HT1080 (cell line): ENCODE data around the gene SLC24A4. TPM values are rescaled to one million over a fixed set of nuclear protein-coding genes. Genes with fewer than 3 reads are reported as not detected.

Experiments
- DNase-seq: peaks from one replicate; pipeline ENCODE4 v3.0.0-alpha.2; 2015; ENCODE audit warnings: low read depth
- total RNA-seq: library from RNA; depleted of rRNA; stranded (reverse); fragments of >200 nt; shearing (Covaris generic); gene quantifications from 2 replicates; pipeline ENCODE4 v1.2.3, GENCODE V29; 2014

The SLC24A4 gene
- total RNA-seq, 1 experiment from 2014 or later = not detected

DNA sequence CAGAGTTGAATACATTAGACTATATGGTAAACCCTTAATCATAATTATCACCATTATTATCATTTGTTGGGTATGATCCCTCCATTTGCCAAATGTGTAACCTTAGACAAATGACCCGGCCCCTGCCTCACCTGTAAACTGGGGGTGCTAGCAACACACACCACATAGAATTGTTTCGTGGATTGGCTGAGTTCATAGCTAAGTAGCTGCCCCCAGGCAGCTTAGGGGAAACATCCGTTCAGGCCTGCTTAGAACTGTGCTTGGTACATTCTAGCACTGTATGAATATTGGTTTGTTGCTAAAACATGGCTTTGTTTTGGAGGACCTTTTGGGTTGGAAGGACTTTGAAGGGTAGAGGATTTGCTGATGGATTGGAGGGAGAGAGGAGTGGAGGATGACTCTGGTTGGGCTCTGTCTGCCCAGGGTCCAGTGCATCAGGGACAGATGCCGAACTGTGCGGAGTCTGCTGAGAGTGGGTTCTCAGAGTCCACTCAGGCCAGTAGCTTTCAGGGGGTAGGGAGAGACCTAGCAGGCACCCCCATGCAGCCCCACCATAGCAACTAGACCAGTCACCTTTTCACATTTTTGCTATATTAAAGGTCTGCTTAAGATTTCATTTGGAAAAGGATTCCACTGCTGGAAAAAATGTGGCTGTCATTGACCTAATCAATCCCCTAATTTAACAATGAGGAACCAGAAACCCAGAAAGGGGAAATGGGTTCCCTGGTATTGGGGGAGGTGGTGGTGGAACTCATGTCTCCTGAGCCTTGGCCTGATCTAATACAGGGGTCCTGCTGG is 192.8 kb downstream of the SLC24A4 start:
- no peak for DNase-seq

DNA sequence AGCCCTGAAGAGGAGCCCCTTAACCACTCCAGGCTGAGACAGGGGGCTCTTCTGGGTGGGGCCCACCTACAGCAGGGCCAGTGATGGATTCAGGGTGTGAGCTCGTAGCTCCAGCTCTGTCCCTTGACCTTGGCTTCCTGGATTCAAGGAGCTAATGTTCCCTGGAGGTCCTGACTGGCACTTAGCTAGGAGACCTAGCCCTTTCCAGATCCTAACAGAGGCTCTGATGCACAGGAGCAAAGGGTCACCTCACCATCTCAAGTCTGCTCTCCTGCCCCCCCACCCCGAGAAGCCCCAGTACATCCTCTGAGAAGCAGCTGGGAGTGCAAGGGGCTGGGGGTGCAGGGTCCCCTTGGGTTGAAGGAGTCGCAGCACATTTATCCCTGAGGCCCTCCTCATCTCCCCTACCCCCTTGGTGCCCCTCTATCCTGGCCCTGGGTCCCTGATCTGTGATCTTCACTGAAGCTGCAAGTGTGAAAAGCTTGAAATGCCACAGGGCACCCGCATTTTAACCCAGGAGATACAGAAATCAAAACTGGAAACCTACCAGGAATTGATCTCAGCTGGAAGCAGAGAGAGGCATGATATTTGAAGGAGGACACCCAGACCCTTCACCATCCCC is 193.5 kb downstream of the SLC24A4 start:
- no peak for DNase-seq

DNA sequence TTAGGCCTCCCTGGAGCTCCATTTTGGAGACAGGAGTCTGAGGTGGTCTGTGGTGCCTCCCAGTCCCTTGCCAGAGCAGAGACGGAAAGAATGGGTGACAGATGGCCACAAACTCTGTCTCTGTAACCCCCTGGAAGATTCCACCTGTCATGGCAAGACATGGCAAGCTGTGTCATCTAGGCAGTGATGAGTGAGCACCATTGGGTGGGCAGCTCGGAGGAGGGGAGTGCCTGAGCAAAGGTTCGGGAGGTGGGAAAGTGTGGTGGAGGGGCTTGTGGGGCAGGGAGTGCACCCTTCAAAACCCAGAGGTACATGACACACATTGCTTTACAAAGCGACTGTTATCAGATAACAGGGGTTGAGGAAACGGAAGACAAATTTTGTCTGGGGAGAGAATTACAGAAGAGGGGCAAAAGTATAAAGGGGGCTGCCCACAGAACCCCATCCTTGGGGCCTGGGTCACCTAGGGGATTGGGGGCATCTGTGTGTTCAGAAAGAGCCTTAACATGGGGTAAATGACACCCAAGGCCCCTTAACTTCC is 194.1 kb downstream of the SLC24A4 start:
- DNase-seq = no peak

DNA sequence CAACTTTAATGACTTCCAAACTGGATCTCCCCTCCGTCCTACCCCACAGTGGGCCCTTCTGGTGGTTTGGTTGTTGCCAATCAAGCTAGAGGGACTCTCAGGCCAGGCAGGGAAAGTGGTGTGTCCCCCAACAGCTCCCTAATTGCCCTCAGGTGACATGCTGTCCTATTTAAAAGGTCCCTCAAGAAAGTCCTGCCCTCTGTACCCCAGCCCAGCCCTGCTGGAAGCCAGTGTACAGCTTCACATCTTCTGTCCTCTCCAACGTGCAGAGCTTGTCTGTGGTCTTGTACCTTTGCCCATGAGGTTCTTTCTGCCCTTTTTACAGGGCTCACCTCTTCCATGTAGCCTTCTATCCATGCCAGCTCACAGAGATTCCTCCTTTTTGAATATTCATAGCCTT is 194.8 kb downstream of the SLC24A4 start:
- DNase-seq = no peak

DNA sequence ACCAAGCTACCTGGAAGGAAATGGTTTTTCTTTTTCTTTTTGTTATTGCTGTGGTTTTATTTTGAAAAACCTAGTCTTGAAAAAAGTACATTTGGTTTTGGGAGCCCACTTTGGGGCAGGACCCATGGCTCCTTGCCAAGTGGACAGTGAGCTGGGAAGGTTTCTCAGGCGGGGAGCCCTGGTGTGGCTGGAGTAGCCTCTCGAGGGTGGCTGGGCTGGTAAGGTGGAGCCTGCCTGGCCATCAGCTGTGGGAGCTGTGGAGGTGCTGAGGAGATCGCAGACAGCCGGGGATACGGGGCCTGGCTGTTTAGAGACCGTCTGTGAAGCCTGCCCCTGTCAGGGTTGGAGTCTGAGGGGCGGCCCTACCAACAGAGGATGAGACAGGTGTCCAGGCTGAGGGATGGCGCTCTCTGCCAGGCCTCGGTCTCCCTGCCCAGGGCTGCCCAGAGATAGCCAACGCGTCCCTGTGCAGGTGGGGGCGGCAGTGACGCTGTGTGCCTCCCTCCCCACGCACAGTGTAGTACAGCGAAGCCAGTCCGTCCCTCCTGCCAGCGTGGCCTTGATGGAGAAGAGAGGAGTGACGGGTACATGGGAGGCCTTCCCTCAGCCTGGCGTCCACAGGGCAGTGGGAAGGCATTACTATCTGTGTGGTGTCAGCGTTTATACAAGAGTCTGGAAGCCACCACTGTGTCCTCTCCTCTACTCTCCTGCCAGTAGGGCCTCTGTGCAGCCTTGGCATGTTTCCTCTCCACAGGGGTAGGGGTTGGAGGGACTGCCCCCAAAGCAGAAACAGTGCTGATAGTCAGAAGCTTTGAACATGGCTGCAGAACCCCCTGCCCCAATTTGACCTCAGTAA is 196.5 kb downstream of the SLC24A4 start:
- DNase-seq = no peak

DNA sequence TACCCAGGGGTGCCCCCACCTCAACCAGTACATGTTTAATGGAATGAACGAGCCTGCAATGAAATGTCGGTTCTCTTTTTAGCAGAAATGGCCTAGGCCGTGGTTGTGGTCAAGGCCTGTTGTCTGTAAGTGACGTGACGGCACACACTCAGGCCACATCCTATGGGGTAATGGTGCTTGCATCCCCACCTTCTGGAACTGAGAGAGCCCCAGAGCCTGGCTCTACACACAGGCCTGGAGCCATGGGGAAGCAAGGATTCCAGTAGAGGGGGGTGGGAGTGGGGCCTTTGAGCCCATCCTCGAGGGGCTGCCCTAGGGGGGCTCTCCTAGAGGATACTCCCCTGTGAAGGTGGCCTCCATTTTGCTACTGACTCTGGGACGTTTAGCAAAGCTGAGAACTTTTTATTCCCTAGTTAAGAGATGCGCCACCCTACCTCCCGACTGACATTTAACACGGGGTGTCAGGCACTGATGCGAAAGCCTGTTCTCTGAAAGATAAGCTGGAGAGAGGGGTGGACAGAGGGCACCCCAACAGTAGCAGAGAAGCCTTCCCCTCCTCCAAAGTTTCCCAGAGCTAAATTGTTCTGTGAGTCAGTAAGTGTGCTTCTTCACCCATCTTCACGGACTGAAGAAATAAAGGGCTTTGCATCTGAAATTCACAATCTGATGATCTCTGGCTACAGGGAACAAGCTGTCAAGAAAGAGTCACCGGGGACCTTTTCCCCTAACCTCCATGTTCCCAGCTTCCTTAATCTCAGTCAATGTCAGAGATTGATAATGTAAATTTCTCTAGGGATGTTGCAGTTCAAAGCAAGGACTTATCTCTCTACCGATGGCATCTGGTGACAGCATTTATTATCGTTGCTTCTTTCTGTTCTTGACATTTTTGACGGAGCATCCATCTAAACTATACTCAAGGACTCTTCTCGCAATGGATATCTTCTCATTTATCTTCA is 197.4 kb downstream of the SLC24A4 start:
- DNase-seq = no peak

DNA sequence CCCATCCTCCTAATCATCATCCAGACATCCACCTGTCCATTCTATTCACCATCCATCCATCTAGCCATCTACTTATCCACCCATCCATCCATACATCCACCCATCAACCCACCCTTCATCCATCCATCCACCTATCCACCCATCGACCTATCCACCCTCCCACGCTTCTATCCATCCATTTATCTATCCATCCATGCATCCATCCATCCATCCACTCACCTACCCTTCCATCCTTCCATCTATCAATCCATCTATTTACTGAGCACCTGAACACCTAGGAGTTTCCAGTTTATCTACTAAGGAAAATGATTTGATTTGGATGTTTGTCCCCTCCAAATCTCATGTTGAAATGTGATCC is 198.1 kb downstream of the SLC24A4 start:
- DNase-seq = no peak

DNA sequence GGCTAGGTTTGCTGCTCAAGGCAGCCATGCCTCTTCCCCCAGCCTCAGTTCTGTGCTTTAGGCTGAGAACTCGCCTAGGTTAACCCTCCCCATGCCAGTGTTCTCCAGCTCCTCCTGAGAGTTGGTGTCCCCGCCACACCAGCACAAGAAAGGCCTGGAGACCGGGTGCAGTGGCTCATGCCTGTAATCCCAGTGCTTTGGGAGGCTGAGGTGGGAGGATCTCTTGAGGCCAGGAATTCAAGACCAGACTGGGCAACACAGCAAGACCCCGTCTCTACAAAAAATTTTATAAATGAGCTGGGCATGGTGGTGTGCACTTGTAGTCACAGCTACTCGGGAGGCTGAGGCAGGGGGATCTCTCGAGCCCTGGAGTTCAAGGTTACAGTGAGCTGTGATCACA is 200.8 kb downstream of the SLC24A4 start:
- no peak for DNase-seq

DNA sequence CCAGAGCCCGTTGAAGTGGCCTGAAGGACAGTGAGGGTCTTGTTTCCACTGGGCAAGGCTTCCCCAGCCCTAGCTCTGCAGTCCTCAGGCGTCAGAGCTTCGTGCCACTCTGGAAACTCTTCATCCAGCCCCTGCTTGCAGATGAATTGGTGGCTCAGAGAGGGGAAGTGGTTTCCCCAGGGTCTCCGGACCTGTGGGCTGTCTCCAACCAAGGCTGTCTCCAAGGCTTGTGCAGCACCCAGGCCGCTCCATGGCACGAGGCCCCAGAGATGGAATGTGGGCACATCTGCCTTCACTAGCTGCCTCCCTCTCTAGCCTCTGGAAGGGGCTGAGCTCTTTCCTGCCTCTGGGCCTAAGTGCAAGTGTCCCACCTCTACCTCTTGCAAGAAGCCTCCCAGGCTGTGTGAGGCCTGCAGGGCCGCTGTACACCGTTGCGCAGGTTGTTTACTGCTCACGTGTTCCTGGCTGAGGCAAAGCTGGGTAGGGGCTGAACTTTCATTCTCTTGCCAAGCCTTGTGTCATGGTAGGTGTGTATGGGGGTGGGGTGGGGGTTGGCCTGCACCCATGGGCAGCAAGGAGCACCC is 201.7 kb downstream of the SLC24A4 start:
- DNase-seq = no peak

DNA sequence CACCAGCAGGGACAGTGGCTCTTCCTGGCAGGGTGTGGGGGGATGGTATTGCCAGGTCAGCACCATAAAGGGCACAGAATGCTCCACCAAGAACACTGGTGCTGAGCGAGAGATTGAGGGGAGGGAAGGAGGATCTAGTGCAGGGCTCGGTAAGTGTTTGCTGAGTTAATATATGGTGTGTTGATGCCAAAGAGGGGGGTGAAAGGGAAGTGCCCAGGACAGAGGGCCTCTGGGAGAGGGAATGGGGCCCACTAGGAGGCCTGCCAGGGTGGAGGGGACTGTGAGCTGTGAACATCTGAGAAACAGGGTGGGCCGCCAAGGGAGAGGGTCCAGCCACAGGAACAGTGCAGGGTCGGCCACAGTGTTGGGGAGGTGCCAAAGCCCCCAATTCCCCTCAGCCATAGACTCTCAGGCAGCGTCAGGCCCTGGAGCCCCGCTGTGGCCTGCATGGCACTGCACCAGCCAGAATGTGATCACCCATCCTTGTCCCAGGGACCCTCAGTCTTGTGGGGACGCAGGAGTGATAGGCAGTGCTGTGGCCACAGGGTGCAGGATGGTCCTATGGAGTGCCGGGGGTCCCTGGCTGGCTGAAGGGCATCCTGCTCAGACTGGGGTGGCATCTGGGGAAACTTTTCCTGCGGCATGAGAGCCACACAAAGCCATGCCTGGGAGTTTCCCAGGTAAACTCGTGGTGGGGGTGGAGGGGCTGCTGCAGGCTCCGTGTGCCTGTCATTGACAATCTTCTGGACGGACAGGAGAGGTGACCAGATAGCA is 202.5 kb downstream of the SLC24A4 start:
- DNase-seq = no peak

DNA sequence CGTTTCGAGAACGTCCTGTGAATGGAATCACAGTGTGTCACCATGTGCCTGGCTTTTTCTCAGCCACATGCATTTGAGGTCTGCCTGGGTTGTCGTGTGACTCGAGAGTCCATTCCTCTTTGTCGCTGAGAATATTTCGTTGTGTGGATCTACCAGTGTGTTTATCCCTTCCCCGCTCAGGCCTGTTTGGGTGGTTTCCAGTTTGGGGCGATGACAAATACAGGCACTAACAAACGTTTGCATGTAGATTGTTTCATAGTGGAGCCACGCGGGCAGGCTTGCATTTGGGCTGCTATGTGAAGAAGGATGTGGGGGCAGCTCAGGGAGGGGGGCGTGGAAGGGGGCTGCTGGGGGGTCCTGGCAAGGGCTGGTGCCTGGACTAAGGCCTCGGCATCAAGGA is 204.8 kb downstream of the SLC24A4 start:
- no peak for DNase-seq

DNA sequence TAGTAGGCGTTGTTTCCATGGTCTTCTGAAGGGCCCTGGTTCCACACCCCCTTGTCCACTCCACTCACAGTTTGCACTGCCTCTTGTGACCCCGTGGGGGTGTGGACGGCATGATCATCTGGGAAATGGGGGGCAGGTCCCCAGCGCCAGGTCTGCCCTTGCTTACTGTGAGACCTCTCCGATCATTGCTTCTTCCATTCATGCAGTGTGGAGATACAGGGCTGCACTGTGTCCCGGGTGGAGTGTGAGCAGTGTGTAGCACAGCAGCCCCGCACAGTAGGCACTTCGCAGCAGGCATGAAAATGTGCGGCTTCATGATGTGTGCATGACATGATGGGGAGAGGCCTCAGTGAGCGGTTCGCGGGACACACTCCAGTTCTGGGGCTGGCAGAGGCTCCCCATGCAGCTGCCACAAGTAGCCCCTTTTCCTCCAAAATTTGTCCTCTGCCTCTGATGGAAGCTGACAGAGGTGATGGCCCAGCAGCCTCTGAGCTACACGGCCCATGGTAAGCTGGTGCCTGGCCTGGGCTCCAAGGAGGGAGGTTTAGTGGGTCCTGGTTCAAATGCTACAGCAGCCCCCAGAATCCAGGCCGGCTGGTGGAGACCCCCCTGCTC is 205.6 kb downstream of the SLC24A4 start:
- DNase-seq = no peak

DNA sequence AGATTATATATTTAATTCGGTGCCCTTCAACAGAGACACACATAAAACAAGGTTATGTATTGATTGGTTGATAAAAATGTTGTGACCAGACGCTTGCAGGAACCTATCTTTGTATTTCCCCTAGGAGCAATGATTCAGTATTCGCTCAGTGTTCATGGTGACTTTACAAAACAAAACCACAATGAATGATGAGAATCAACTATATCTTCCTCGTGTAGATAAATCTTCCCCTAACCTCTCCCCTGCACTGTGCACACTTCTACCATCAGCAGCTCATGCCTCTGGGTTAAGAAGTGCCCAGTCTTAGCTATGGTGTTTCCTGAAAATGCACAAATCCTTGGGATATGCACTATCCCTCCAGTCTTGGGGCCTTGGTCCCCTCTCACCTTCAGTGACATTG is 206.9 kb downstream of the SLC24A4 start:
- DNase-seq = no peak

DNA sequence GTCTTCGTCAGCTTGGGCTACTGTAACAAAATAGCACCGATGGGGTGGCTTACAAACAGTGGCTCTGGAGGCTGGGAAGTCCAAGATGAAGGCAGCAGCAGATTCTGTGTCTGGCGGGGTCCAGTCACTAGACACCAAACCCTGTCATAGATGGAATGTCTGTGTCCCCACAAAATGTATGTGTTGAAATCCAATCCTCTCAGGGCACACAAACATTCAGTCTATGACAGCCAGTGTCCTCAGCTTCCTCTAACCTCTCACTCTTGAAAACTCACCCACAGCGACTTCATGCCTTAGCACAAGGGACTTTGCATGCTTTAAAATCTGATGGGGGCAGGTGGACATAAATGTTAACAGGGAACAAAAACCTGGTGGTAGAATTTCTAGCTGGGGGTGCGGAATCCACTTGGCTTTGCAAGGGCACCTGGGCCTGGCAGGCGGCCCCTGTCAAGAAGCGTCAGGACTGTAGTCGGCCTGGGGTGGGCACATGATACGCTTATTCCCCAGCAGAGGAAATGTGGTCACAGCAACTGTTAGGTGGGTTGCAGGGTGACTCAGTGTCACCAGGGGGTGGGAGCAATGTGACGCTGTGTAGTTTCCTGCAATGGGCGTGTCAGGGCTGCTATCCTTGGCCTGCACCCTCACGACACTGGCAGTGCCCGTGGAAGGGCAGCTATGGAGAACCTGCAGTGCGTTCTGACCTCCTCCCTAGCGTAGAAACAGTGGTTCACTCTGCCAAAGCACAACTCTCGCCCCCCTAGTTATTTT is 208.3 kb downstream of the SLC24A4 start:
- DNase-seq = no peak

DNA sequence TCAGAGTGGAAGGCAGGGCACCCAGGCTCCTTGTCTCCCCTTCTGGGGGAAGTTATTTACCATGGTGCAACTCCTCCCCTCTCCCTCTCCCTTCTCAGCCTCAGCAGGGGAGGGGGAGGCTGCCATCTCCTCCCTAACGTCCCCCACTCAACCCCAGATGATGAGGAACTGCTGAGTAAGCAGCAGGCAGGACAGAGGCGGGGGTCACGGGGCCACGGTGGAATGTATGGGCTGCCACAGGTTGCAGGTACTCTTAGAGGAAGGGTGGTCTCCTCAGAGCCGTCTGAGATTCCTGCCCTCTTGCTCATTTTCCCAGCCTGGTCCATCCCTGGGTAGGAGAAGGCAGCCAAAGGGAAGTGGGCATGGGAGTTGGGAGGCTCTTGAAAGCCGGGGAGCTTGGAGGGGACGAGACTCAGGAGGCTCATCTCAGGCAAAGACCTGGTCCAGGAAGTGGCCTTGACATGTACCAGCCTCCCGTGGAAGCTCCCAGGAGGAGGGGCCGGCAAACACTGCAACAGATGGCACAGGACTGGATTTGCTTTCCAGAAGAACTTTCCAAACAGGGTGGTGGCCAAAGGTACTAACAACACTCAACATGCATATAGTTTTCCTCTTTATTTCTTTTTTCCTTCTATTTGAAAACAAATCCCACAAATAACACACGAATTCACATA is 209.7 kb downstream of the SLC24A4 start:
- DNase-seq = no peak

DNA sequence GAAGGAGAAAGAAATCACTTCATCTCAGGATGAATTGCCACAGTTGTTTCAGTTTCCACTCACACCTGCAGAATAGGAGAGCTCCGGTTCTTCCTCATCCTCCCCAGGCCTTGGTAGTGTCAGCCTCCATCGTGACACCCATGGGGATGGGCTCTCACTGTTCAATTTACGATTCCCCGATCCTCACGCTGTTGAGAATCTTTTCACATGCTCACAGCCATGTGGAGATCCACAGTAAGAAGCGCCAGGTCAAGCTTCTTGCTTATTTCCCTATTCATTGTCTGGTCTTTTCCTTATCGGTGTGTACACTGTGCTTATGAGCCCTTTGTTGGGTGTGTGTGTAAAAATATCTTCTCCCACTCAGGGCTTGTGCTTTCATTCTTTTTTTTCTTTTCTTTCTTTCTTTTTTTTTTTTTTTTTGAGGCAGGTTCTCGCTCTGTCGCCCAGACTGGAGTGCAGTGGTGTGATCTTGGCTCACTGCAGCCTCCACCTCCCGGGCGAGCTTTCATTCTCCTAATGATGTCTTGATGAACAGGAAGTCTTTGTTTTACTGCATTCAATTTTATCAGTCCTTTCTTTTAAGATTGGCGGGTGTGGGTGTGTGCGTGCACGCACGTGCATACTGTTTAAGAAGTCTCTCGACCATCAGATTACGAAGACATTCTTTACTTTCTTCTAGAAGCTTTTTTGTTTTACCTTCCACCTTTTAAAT is 212.1 kb downstream of the SLC24A4 start:
- DNase-seq = no peak

DNA sequence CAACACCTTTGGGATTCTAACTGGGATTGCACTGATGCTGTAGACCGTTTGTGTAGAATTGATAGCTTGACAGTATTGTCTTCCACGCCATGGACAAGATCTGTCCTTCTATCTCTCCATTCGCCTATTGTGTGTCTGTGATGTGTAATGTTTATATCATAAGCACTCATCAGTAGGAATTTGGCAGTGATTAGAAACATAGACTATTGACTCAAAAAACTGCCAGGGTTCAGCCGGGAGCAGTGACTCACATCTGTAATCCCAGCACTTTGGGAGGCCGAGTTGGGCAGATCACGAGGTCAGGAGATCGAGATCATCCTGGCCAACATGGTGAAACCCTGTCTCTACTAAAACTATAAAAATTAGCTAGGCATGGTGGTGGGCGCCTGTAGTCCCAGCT is 213.3 kb downstream of the SLC24A4 start:
- DNase-seq = peak; percentile 76
